Hematopoietic multipotent progenitor cell treated with erythropoietin and hydrocortisone succinate and interleukin-3 and kit ligand, for 8 days (in vitro differentiated cells): ENCODE data around the gene PHC2.
"Not testable (repeated sequence)": the region's sequence is repeated elsewhere in the genome, so short reads cannot be mapped to it uniquely, and the experiment has no call there.

ENCODE experiments used
- DNase-seq: peaks from one replicate; pipeline ENCODE4 v3.0.0-alpha.2; 2015

The PHC2 gene

GRCh38 chr1:33329600-33330305 is 101.1 kb downstream of the PHC2 start:
- no peak for DNase-seq

DNA sequence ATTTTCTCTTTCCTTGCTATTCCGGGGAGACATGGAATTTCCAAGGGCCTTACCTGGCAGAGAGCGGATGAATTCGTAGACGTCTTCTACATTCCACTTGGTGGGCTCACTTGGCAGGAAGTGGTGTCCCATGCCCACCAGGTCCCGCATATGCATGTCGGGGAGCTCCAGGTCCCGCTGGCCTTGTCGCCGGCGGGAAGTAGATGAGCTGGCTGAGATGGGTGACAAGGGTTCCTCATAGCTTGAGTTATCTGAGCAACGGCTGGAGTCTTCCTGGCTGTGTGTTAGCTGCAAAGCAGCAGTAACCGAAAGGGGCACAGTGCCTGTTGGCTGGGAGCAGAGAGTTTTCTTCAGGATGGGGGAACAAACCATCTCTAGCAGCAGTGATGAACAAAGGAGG is 102.1 kb downstream of the PHC2 start:
- no peak for DNase-seq

GRCh38 chr1:33327587-33328325 is 103.1 kb downstream of the PHC2 start:
- no peak for DNase-seq

DNA sequence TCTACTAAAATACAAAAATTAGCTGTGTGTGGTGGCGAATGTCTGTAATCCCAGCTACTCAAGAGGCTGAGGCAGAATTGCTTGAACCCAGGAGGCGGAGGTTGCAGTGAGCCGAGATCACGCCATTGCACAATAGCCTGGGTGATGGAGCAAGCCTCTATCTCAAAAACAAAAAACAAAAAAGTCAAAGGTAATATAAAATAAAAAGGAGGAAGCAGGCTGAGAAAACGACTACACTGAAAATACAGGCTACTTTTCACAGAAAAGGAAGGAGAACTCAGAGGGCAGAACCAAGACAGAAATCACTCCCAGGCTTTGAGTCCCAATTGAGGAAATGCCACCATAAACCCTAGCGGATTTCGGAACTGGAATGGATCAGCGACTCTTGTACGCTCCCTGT is 104.1 kb downstream of the PHC2 start:
- no peak for DNase-seq

GRCh38 chr1:33324677-33325575 is 106.0 kb downstream of the PHC2 start:
- no peak for DNase-seq

DNA sequence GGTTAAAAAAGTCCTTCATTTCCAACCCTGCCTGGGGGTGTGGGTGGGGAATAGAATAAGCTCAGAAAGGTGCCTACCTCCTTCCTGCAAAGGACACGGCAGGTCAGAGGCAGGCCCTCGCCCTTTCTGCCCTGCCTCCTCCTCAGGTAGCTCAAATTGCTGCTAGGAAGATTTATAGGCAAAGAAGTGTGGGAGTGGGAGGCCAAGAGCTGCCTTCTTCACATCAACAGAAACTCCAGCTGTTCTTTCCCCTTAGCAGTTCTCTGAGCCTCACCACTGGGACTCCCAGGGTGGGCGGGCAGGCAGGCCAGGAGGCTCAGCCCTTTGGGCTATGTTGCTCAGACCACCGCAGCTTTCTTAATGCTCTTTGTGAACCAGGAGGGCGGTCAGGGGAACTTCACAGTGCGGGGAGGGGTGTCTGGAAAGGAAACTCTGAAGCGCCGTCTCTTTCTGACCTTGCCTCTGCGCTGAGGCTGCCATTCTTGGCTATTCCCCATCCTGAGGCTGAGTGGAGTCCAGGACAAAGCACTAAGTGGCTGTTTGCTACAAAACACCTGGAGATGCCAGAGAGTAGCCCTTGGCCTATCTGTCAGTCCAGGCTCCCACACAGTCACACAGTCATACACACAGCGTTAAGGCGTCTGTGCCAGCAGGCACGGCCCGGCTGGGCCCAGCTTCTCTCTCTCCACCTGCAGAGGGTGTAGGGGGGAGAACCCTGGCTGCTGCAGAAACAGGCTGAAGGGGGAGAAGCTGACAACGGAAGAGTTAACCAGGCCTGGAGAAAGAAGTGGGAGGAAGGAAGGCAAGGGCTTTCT is 107.0 kb downstream of the PHC2 start:
- DNase-seq: no peak

GRCh38 chr1:33322870-33323585 is 107.9 kb downstream of the PHC2 start:
- DNase-seq: no peak

DNA sequence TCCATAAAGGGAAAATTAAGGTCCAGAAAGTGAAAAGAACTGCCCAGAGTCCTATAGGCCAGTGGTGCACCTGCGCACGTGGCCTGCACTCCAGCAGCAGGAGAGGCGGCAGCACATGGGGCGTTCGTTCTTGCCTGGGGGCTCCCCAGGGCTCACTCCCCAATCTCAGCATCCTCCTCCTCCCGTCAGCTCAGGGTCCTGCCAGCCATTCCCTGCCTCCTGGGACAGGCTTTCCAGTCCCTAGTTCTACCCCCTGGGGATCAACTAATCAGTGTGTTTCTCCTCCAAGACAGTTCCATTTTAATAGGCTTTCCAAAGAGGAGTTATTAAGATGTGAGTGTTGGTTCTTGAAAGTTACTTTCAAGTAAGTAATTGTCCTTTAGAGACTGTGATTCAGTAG is 108.8 kb downstream of the PHC2 start:
- DNase-seq: no peak

- DNase-seq: no peak
Observed at GRCh38 chr1:33321178-33321577, 109.7 kb downstream of the PHC2 start.

DNA sequence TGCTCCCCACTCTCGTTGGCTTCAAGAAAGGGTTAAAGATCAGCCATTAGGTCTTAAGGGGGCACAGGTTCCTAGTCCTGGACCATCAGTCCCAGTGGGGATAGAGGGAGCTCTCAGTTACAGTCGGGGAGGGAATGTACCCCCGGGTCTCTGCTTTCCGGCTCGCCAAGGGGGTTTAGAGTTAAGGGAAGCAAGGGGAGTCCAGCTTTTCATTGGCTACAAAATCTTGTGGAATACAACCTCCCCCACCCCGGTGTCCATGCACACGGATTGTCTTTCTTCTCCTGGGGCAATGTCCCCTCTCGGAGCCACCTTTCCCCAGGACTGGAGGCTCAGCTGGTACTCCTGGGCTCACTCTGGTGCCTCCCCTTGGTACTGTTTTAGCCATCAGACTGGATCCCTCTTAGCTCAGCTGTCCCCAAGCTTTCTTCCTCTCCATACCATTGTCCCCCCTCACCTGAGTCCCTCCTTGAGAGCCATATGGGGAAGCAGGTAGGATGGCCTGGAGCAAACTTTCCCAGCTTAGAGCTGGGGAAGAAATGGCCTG is 110.2 kb downstream of the PHC2 start, which contains the start of gene A3GALT2:
TSS of gene A3GALT2 (minus strand) at position 480 of the 547 bp plus-strand sequence. CDS start at position 480, 0 bp downstream.
- no peak for DNase-seq

DNA sequence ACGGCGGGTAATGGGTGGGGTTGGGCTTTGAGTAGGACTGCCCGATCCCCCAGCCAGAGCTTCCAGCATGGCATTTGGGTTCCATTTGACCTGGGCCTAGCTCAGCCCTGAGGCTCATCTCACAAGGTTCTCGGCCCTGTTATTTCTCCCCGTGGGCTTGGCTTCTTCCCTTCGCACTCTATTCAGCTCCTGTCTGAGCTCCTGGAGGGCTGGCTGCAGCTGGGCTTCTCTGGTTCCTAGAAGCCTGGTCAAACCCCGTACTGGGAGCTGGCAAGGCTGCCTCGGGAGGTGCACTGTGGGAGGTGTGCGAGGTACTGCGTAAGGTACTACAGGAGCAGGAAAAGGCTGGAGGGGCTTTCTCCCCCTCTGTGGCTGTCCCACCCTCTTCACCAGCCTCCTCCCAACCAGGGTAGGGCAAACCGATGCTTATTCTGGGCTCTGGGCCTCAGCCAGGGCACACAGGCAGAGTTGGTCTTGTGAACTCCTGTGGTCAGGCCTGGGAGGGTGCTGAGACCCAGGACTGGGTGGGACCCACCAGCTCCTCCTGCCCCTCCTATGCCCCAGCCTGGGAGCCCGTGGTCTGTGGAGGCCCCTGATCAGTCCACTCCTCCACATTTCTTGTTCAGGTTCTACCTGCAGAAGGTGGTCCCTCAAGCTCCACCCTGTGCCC is 110.8 kb downstream of the PHC2 start:
- no peak for DNase-seq

GRCh38 chr1:33319186-33319948 is 111.5 kb downstream of the PHC2 start:
- no peak for DNase-seq

- DNase-seq: no peak
Observed at GRCh38 chr1:33317946-33318345, 112.9 kb downstream of the PHC2 start.

DNA sequence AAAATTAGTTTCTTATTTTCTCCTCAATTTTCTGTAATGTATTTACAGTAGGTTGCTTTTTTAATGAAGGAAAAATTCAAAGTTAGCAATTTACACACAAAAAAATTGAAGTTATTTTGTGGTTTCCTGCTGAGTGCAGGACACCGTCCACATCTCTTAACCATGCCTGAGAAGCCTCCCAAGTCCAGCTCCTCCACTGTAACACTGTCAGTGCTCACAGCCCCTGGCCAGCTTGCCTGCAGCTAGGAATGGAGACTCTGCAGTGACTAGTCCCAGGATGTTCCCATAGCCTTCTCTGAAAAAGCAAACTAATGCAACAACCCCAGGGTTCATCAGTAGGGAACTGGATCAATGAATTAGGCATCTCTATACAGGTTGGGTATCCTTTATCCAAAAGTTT is 113.5 kb downstream of the PHC2 start:
- no peak for DNase-seq

DNA sequence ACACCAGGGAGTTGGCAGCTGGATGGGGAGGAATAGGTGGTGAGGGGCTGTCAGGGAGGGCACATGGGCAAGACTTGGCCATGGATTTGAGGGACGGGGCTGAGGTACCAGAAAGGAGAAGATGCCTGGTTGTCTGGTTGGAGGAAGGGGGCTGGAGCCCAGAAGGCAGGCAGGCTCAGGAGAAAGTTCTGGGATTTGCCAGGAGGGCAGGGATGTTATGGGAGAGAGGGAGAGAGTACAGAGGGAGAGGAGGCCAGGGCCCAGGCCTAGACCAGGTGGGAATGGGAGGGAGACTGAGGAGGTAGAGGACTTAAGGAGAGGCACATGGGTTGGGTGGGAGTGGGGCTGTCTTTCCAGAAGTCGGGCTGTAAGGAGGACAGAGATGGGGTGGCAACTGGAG is 114.3 kb downstream of the PHC2 start:
- no peak for DNase-seq

DNA sequence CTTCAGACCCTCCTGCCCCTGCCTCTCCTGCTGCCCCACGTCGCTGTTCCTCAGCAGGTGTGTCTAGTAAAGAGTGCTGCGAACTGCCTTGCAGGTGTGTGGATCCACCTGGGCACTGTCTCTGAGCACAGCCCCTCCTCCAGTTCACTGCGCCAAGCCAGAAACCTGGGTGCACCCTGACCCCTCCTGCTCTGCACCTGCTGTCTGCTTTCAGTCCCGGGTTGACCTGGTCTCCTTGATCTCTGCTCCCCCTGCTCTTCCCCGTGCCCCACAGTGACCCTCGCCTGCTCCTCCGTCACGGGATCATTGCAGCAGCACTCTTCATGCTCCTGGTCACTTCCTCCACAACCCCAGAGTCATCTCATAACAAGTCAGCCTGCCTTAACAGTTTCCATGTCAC is 116.5 kb downstream of the PHC2 start:
- DNase-seq: no peak

GRCh38 chr1:33312413-33312749 is 118.5 kb downstream of the PHC2 start:
- DNase-seq: no peak

DNA sequence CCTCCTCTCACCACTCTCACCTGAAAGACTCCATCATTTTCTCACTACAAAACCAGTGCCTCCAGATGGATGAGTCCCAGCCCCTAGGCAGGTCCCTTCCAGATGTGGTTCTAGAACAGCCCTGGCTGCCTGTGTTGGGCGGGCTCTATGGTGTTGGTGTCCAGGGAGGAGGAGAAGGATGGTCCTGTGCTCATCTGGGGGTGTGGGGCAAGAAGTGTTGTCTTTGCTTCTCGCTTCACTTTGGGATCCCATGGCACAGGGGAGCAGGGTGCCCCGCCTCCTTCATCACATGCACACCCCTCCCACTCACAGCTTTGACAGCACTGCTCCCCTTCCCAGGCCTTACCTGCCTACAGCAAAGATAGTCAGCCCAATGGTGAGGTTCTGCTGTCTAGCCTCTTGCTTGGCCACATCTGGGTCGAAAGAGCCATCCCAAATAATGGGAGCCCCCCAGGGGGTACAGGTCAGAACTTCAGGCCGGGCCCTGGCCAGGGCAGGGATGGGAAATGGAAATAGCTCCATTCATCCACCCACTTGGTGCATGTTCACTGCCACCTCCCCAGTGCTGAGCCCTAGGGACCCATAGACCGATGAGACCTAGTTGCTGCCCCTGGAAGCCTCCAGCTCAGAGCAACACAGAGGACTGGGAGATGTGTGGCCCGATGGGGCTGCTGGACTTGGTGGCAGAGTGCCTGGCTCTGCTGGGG is 119.0 kb downstream of the PHC2 start:
- DNase-seq: no peak

DNA sequence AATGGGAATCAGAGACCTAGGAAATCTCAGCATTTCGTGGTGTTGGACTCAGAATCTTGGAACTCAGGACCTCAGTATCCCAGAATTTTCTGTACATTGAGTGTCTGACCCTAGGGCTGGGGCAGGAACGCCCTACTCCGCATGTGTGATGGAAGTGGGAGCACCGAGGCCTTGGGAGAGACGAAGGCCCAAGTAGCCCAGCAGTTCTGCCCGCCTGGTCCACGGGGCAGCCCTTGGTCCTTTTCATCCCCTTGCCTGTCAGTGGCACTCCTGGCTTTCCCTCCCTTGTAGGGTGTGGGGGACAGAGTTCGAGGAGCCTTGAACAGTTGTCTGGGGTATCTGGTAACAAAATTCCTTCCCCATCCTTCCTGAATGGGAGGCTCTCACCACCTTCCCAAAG is 120.2 kb downstream of the PHC2 start:
- no peak for DNase-seq

- DNase-seq: not testable (repeated sequence)
Observed at GRCh38 chr1:33309351-33309750, 121.5 kb downstream of the PHC2 start.
